ENCODE data around the gene SLC22A5.

- TF ChIP-seq, protein P1, sequence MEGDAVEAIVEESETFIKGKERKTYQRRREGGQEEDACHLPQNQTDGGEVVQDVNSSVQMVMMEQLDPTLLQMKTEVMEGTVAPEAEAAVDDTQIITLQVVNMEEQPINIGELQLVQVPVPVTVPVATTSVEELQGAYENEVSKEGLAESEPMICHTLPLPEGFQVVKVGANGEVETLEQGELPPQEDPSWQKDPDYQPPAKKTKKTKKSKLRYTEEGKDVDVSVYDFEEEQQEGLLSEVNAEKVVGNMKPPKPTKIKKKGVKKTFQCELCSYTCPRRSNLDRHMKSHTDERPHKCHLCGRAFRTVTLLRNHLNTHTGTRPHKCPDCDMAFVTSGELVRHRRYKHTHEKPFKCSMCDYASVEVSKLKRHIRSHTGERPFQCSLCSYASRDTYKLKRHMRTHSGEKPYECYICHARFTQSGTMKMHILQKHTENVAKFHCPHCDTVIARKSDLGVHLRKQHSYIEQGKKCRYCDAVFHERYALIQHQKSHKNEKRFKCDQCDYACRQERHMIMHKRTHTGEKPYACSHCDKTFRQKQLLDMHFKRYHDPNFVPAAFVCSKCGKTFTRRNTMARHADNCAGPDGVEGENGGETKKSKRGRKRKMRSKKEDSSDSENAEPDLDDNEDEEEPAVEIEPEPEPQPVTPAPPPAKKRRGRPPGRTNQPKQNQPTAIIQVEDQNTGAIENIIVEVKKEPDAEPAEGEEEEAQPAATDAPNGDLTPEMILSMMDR (IDR thresholded peaks at IDR 0.05), result no peak
- no peak for TF ChIP-seq POLR2A (IDR thresholded peaks at IDR 0.05)
These were observed 22.4 kb downstream of the SLC22A5 start for GRCh38 chr5:132391870-132392269.
